Left ventricle myocardium inferior (tissue), 1 donor: Measurements from ENCODE around the gene PRRC1. TPM values are rescaled to one million over a fixed set of nuclear protein-coding genes. Genes with fewer than 3 reads are reported as not detected.

Source experiments
- DNase-seq: peaks from one replicate; pipeline ENCODE4 v3.0.0-alpha.2; 2020
- H3K27ac ChIP-seq: fragments of 200-600 bp; replicated peaks from 2 replicates; pipeline ENCODE4 v1.8.0; 2021
- H3K27me3 ChIP-seq: fragments of 200-600 bp; 2 replicates; pipeline ENCODE4 v1.8.0; 2021; ENCODE audit warnings: low read depth
- H3K36me3 ChIP-seq: fragments of 200-600 bp; 2 replicates; pipeline ENCODE4 v1.8.0; 2021
- H3K4me1 ChIP-seq: fragments of 200-600 bp; 2 replicates; pipeline ENCODE4 v1.8.0; 2021
- H3K4me3 ChIP-seq: fragments of 200-600 bp; 2 replicates; pipeline ENCODE4 v1.8.0; 2021; ENCODE audit warnings: mild to moderate bottlenecking, moderate library complexity
- H3K9me3 ChIP-seq: fragments of 200-600 bp; replicated peaks from 2 replicates; pipeline ENCODE4 v1.8.0; 2021
- intact Hi-C: fragments of 100-400 bp; cut with micrococcal nuclease; formaldehyde crosslinking; loops from one replicate; pipeline ENCODE4 v1.11.0; 2022
- total RNA-seq: library from RNA; stranded (reverse); fragmentation: NEBNext Ultra II Directional; extraction: Animal tissue kit (Norgen Biotek cat#: 25700); gene quantifications from one replicate; pipeline ENCODE4 v1.2.1, GENCODE V29; 2021
- TF ChIP-seq, protein P1 (sequence below): fragments of 200-600 bp; IDR thresholded peaks from 2 replicates; pipeline ENCODE4 v1.8.0; 2021; ENCODE audit warnings: antibody characterized with exemption, mild to moderate bottlenecking, borderline replicate concordance
- donor health status: DM: no; HTN: yes; CAD: no; lungs with severe emphysema.

PRRC1 gene
- total RNA-seq, 1 donor from 2014 or later = 19.6 TPM

DNA sequence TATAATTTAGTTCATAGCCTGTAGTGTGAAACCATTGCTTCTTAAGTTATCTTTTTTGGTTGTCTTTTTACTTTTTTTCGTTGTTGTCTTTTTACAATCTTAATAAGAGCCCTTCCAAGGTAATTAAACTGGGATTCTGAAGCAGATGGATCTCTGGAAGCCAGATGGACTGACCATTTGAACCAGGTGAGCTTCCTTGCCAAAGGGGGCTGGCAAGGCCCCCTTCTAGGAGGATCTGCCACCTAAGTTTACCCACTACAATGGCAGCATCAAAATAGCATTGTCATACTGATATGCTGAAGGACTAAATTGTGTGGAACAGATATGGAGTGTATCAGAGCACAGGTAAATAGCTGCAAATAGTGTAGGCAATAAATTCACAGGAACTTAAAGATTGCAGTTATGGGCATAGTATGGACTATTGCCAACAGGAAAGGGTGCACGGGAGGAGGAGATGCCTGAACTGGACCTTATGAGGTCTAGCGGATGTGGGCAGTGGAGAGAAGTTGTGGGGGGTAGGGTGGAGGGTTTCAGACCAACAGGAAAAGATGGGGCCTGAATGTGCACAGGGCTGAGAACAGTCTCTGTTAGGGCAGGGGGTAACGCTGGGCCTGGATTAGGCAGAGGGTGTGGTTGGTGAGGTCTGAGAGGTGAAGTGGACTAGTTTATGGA, 69.9 kb downstream of the PRRC1 start:
- no peaks in the 10 kb centered on the region for H3K4me1 ChIP-seq
- no peak for DNase-seq
- TF ChIP-seq, protein P1, sequence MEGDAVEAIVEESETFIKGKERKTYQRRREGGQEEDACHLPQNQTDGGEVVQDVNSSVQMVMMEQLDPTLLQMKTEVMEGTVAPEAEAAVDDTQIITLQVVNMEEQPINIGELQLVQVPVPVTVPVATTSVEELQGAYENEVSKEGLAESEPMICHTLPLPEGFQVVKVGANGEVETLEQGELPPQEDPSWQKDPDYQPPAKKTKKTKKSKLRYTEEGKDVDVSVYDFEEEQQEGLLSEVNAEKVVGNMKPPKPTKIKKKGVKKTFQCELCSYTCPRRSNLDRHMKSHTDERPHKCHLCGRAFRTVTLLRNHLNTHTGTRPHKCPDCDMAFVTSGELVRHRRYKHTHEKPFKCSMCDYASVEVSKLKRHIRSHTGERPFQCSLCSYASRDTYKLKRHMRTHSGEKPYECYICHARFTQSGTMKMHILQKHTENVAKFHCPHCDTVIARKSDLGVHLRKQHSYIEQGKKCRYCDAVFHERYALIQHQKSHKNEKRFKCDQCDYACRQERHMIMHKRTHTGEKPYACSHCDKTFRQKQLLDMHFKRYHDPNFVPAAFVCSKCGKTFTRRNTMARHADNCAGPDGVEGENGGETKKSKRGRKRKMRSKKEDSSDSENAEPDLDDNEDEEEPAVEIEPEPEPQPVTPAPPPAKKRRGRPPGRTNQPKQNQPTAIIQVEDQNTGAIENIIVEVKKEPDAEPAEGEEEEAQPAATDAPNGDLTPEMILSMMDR = no peak
- no peaks in the 10 kb centered on the region for H3K27me3 ChIP-seq
- no peaks in the 10 kb centered on the region for H3K9me3 ChIP-seq
- intact Hi-C loops = no loop called here
- no peak overlapping the region for H3K27ac ChIP-seq
- no peak overlapping the region for H3K4me3 ChIP-seq
- H3K36me3 ChIP-seq = no peaks in the 10 kb centered on the region

DNA sequence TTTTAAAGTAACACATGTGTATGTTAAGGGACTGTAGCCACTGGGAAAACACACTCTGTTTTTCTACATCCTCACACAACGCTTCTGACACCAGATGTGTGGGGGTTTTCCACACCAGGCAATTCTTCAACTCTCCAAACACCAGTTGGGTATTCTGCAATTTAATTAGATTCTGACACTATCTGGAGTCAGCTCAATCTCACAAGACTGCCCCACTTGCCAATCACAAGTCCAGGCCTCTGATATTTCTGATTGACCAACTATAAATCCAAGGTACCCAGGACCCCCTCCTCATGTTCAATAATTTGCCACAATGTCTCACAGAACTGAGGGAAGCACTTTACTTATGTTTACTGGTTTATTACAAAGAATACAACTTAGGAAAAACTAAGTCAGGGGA, 70.9 kb downstream of the PRRC1 start:
- DNase-seq = no peak
- H3K4me1 ChIP-seq = no peaks in the 10 kb centered on the region
- TF ChIP-seq, protein P1 = no peak
- H3K4me3 ChIP-seq = no peak overlapping the region
- no peaks in the 10 kb centered on the region for H3K27me3 ChIP-seq
- no peaks in the 10 kb centered on the region for H3K36me3 ChIP-seq
- intact Hi-C loops = no loop called here
- no peak overlapping the region for H3K27ac ChIP-seq
- H3K9me3 ChIP-seq = no peaks in the 10 kb centered on the region

- intact Hi-C loops = no loop called here
- Histone ChIP-seq H3K9me3 (no peaks in the 10 kb centered on the region), H3K4me3 (no peak overlapping the region), H3K36me3 (no peaks in the 10 kb centered on the region), H3K27me3 (no peaks in the 10 kb centered on the region), H3K27ac (no peak overlapping the region), H3K4me1 (no peaks in the 10 kb centered on the region)
- no peak for DNase-seq
- TF ChIP-seq, protein P1 = no peak
Observed at GRCh38 chr5:127589309-127590030, 72.0 kb downstream of the PRRC1 start.

DNA sequence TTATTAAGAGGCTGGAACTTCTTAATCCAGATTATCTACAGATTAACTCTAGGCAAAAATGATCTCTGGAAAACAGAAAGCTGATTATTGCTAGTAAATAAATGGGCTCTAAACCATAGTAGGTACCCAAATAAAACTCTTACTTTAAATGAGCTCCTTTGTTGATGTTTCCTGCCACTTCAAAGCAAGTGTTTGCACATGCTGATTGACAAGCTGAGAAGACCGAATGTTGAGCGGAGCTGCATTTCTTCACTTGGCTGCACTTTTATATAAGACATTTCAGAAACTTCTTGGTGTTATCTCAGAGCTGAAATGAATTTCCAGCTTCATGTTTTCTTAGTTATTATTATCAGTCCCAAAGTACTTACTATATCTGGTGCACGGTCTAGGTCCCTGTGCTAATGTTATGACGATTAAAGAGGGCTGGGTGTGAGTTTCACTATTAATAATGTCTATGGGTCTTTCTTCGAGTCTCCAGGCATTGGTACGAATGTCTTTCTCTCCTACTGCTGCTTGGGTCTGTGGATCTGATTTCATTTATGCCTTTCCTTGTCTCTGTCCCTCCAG, 72.8 kb downstream of the PRRC1 start:
- H3K9me3 ChIP-seq = no peaks in the 10 kb centered on the region
- H3K27ac ChIP-seq = no peak overlapping the region
- no peak overlapping the region for H3K4me3 ChIP-seq
- TF ChIP-seq, protein P1 = no peak
- intact Hi-C loops = no loop called here
- H3K27me3 ChIP-seq = no peaks in the 10 kb centered on the region
- no peaks in the 10 kb centered on the region for H3K4me1 ChIP-seq
- no peak for DNase-seq
- no peaks in the 10 kb centered on the region for H3K36me3 ChIP-seq

DNA sequence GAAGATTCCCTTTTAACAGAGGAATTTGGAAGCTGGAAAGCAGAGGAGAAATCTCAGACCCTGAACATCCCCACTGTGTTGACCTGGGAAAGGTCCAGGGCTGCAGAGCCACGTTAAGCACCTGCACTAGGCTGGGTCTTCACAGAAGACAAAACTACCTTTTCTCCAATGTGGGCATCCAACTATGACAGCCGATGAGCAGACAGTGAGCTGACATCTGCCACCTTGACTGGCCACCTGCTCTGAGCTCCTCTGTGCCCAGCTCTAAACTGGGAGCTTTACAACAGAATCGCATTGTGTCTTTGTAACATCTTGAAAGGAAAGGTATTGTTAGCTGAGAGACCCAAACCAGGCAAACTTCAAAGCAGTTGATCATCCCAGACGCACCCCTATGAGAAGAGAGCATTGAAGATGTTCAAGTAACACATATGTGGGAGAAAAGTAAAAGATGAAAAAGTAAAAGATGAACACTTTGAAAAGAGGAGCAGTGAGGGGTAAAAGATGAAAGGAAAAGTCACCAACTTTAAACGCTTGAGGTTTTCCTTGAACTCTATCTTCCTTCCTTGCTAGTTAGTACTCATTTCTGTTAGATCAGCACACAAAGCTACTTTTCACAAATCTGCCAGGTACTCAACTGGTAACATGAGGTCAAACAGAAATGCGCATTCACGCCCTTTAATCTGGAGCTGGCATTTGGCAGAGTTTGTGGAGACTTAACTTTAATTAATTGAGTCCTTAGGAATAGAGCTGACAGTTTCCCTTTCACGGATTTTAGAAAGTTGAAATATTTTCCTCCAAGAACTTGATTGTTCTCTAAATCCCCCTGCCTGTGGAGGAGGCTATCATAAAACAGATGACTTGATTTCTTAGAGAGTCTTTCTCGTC, 78.3 kb downstream of the PRRC1 start:
- intact Hi-C loops = no loop called here
- H3K9me3 ChIP-seq = no peaks in the 10 kb centered on the region
- no peaks in the 10 kb centered on the region for H3K4me1 ChIP-seq
- TF ChIP-seq, protein P1 = no peak
- H3K27ac ChIP-seq = no peak overlapping the region
- no peak overlapping the region for H3K4me3 ChIP-seq
- H3K36me3 ChIP-seq = no peaks in the 10 kb centered on the region
- H3K27me3 ChIP-seq = no peaks in the 10 kb centered on the region
- DNase-seq = no peak
